Esophagus muscularis mucosa (tissue), 4 donors: Measurements from ENCODE around the gene AFAP1.

ENCODE experiments used
- EP300 ChIP-seq: sonication (generic); formaldehyde crosslinking; IDR thresholded peaks from one replicate; pipeline ENCODE4 v1.6.1; 2017; ENCODE audit warnings: antibody characterized with exemption
- POLR2A ChIP-seq: fragments of 450-650 bp; IDR thresholded peaks from one replicate; pipeline ENCODE4 v1.6.1; 2017; ENCODE audit warnings: antibody characterized with exemption, moderate library complexity, mild to moderate bottlenecking, low read depth
- TF ChIP-seq, protein P1 (sequence below), 3 experiments: fragments of 200-600 bp in 2 of 3; fragments of 450-650 bp in 1 of 3; sonication (generic) in 2 of 3; IDR thresholded peaks; one replicate each; pipeline ENCODE4 v1.5.1; 2017 to 2019; ENCODE audit warnings: antibody characterized with exemption in 3 of 3, mild to moderate bottlenecking in 2 of 3, moderate library complexity in 1 of 3

DNA sequence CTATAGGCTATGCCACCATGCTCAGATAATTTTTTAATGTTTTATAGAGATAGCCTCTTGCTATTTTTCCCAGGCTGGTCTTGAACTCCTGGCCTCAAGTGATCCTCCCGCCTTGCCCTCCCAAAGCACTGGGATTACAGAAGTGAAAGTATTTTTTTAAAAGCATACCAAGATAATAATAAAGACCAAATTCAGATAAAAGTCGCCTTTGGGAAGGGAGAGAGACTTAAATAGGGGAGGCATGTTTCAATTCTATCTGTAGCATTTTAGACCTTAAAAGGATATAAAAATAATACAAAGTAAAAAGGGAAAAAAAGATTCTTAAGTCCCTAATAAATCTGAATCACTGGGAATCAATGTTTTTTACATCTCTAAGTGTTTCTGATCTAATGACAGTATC, 108.9 kb downstream of the AFAP1 start:
- TF ChIP-seq, protein P1, sequence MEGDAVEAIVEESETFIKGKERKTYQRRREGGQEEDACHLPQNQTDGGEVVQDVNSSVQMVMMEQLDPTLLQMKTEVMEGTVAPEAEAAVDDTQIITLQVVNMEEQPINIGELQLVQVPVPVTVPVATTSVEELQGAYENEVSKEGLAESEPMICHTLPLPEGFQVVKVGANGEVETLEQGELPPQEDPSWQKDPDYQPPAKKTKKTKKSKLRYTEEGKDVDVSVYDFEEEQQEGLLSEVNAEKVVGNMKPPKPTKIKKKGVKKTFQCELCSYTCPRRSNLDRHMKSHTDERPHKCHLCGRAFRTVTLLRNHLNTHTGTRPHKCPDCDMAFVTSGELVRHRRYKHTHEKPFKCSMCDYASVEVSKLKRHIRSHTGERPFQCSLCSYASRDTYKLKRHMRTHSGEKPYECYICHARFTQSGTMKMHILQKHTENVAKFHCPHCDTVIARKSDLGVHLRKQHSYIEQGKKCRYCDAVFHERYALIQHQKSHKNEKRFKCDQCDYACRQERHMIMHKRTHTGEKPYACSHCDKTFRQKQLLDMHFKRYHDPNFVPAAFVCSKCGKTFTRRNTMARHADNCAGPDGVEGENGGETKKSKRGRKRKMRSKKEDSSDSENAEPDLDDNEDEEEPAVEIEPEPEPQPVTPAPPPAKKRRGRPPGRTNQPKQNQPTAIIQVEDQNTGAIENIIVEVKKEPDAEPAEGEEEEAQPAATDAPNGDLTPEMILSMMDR (IDR thresholded peaks at IDR 0.05) = no peak
- TF ChIP-seq EP300 = no peak
- no peak for TF ChIP-seq POLR2A
